ENCODE data around the gene CNTNAP2. TPM values are rescaled to one million over a fixed set of nuclear protein-coding genes. Genes with fewer than 3 reads are reported as not detected.

The CNTNAP2 gene
- polyA plus RNA-seq, 1 experiment = not detected

- H3K4me3 ChIP-seq (ENCODE audit: low read depth, low read length) = no peak overlapping the region
- no peak for DNase-seq (ENCODE audit: low read depth)
- ChIA-PET CTCF (no interaction called here), POLR2A (no interaction called here)
- TF ChIP-seq, protein P1, sequence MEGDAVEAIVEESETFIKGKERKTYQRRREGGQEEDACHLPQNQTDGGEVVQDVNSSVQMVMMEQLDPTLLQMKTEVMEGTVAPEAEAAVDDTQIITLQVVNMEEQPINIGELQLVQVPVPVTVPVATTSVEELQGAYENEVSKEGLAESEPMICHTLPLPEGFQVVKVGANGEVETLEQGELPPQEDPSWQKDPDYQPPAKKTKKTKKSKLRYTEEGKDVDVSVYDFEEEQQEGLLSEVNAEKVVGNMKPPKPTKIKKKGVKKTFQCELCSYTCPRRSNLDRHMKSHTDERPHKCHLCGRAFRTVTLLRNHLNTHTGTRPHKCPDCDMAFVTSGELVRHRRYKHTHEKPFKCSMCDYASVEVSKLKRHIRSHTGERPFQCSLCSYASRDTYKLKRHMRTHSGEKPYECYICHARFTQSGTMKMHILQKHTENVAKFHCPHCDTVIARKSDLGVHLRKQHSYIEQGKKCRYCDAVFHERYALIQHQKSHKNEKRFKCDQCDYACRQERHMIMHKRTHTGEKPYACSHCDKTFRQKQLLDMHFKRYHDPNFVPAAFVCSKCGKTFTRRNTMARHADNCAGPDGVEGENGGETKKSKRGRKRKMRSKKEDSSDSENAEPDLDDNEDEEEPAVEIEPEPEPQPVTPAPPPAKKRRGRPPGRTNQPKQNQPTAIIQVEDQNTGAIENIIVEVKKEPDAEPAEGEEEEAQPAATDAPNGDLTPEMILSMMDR (IDR thresholded peaks at IDR 0.05; ENCODE audit: insufficient read depth, low read depth, low read length) = no peak
- H3K27me3 ChIP-seq (ENCODE audit: control insufficient read depth, insufficient read depth, low read length) = no peaks in the 10 kb centered on the region
- no peaks in the 10 kb centered on the region for H3K36me3 ChIP-seq (ENCODE audit: control insufficient read depth, insufficient read depth, low read length)
Measured at GRCh38 chr7:147923841-147924240, 1807.2 kb downstream of the CNTNAP2 start.

- TF ChIP-seq, protein P1 (IDR thresholded peaks at IDR 0.05; ENCODE audit: insufficient read depth, low read depth, low read length) = no peak
- no peak for DNase-seq (ENCODE audit: low read depth)
- POLR2A ChIA-PET = no interaction called here
- no peaks in the 10 kb centered on the region for H3K36me3 ChIP-seq (ENCODE audit: control insufficient read depth, insufficient read depth, low read length)
- CTCF ChIA-PET = no interaction called here
- H3K4me3 ChIP-seq (ENCODE audit: low read depth, low read length) = no peak overlapping the region
- no peaks in the 10 kb centered on the region for H3K27me3 ChIP-seq (ENCODE audit: control insufficient read depth, insufficient read depth, low read length)
Measured at GRCh38 chr7:147937428-147937827, 1820.8 kb downstream of the CNTNAP2 start.

DNA sequence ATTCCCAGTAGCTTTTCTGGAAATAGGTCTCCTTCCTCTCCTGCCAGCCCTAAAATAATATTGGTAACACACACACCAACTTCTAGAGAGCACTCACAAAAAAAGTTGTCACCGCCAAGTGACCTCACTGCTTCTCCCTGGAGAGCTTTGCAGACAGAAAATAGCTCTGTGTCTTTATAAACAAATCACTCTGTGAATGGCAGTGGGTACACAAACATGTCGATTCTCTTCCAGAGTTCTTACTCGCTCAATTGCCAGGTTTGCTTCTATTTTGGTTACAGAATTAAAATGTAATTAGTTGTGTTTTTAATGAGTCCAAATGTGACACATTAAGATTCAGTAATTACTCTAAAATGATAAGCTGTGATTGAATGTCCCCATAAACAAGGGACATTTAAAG, 1824.8 kb downstream of the CNTNAP2 start:
- Histone ChIP-seq H3K36me3 (ENCODE audit: control insufficient read depth, insufficient read depth, low read length) (no peaks in the 10 kb centered on the region), H3K27me3 (ENCODE audit: control insufficient read depth, insufficient read depth, low read length) (no peaks in the 10 kb centered on the region), H3K4me3 (ENCODE audit: low read depth, low read length) (no peak overlapping the region)
- CTCF ChIA-PET = no interaction called here
- POLR2A ChIA-PET = no interaction called here
- no peak for DNase-seq (ENCODE audit: low read depth)
- TF ChIP-seq, protein P1 (IDR thresholded peaks at IDR 0.05; ENCODE audit: insufficient read depth, low read depth, low read length) = no peak

DNA sequence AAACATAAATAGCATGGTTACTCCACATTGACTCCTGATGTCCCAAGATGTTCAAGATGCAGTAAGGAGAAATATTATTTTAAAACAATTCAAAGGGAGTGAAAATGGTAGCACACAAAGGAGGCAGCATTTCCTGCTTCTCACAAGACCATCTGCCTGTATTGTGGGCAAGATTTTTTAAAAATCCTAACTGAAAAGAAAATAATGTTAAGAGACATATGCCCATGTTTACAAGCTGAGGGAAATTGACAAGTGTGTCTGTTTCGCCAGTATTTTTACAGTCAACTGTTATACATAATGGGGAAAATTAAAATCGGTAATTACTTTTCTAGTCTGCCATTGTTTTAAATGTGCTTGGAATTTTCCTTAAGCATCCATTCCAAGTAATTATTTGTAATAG, 1827.7 kb downstream of the CNTNAP2 start:
- POLR2A ChIA-PET = no interaction called here
- CTCF ChIA-PET = no interaction called here
- no peaks in the 10 kb centered on the region for H3K36me3 ChIP-seq (ENCODE audit: control insufficient read depth, insufficient read depth, low read length)
- TF ChIP-seq, protein P1 (IDR thresholded peaks at IDR 0.05; ENCODE audit: insufficient read depth, low read depth, low read length) = no peak
- no peaks in the 10 kb centered on the region for H3K27me3 ChIP-seq (ENCODE audit: control insufficient read depth, insufficient read depth, low read length)
- DNase-seq (ENCODE audit: low read depth) = no peak
- H3K4me3 ChIP-seq (ENCODE audit: low read depth, low read length) = no peak overlapping the region

DNA sequence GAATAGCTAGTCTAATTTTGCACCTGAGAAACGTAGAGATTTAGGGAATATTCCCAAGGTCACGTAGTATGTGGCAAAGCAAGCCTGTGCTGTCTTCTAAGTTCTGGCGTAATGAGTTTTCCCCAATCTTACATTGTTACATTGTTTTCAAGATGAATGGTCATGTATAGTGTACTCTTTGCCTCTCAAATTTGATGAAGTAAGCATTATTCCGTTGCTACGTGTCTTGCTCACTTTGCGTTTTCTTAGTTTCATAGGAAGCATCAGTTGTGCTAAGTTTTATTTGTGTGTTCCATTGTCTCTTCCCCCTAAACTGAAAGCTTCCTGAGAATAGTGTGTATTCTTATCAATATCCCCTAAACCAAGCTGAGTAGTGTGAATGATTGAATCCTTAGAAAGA, 1836.3 kb downstream of the CNTNAP2 start:
- Histone ChIP-seq H3K4me3 (ENCODE audit: low read depth, low read length) (no peak overlapping the region), H3K27me3 (ENCODE audit: control insufficient read depth, insufficient read depth, low read length) (no peaks in the 10 kb centered on the region), H3K36me3 (ENCODE audit: control insufficient read depth, insufficient read depth, low read length) (no peaks in the 10 kb centered on the region)
- CTCF ChIA-PET = no interaction called here
- POLR2A ChIA-PET = no interaction called here
- DNase-seq (ENCODE audit: low read depth) = no peak
- TF ChIP-seq, protein P1 (IDR thresholded peaks at IDR 0.05; ENCODE audit: insufficient read depth, low read depth, low read length) = no peak

All from BJ (cell line).